Gastrocnemius medialis (tissue), 4 donors: ENCODE data around the gene VSIG4. TPM values are rescaled to one million over a fixed set of nuclear protein-coding genes. Genes with fewer than 3 reads are reported as not detected.
A peak's percentile ranks its signal among the peaks of the same experiment; 100 is the strongest.

Experiments
- ATAC-seq, 2 donors: fragments of 150-250 bp; one replicate each; pipeline ENCODE4 v1.9.1; 2016
- DNase-seq, 2 donors: peaks; one replicate each; pipeline ENCODE4 v3.0.0-alpha.2; 2019
- H3K27ac ChIP-seq, 4 donors: fragments of 200-600 bp; sonication (generic); 1 replicate in 1 of 4; 2 replicates in 3 of 4; pipeline ENCODE4 v1.5.1; 2016 to 2018; ENCODE audit warnings: mild to moderate bottlenecking in 2 of 4, moderate library complexity in 1 of 4
- H3K27me3 ChIP-seq, 3 donors: fragments of 200-600 bp; sonication (generic) in 2 of 3; 1 replicate in 1 of 3; 2 replicates in 2 of 3; pipeline versions ENCODE4 v1.5.1 to v1.6.0; 2016 to 2019; ENCODE audit warnings: mild to moderate bottlenecking in 1 of 3, moderate library complexity in 1 of 3
- H3K36me3 ChIP-seq, 2 donors: fragments of 200-600 bp; sonication (generic) in 1 of 2; one replicate each; pipeline ENCODE4 v1.5.1; 2017 to 2018
- H3K4me1 ChIP-seq, 2 donors: fragments of 200-600 bp; sonication (generic) in 1 of 2; one replicate each; pipeline ENCODE4 v1.5.1; 2016 to 2017; ENCODE audit warnings: mild to moderate bottlenecking in 2 of 2
- H3K4me3 ChIP-seq, 4 donors: fragments of 200-600 bp; sonication (generic) in 3 of 4; 1 replicate in 1 of 4; 2 replicates in 3 of 4; pipeline ENCODE4 v1.5.1; 2016 to 2019; ENCODE audit warnings: mild to moderate bottlenecking in 2 of 4
- H3K9me3 ChIP-seq, 3 donors: fragments of 200-600 bp; sonication (generic) in 2 of 3; 1 replicate in 1 of 3; 2 replicates in 2 of 3; pipeline ENCODE4 v1.5.1; 2016 to 2019
- POLR2A ChIP-seq, 2 donors: fragments of 450-650 bp; IDR thresholded peaks; one replicate each; pipeline ENCODE4 v1.6.1; 2017; ENCODE audit warnings: antibody characterized with exemption in 2 of 2, mild to moderate bottlenecking in 2 of 2, moderate library complexity in 2 of 2
- in situ Hi-C, 4 donors: fragments of 200-750 bp; cut with MboI; loops; one replicate each; pipeline versions ENCODE4 v1.15.0 to v1.8.0; 2017; ENCODE audit warnings: low sequenced_read_pairs in 4 of 4
- intact Hi-C: fragments of 100-400 bp; cut with DNase I; formaldehyde crosslinking; loops from one replicate; pipeline ENCODE4 v1.15.1; 2023; ENCODE audit warnings: low total_unique reads
- total RNA-seq, 4 donors: library from RNA; depleted of rRNA; stranded (reverse); fragments of >200 nt; gene quantifications; one replicate each; pipeline versions ENCODE4 v1.1.0 to v1.2.3, GENCODE V29; 2016
- TF ChIP-seq, protein P1 (sequence below), 5 experiments: fragments of 450-650 bp in 3 of 5; fragments of 200-600 bp in 2 of 5; sonication (generic) in 2 of 5; IDR thresholded peaks in 4 of 5; conservative IDR thresholded peaks in 1 of 5; 1 replicate in 4 of 5; 2 replicates in 1 of 5; pipeline ENCODE4 v1.5.1; 2016 to 2019; ENCODE audit warnings: antibody characterized with exemption in 5 of 5, mild to moderate bottlenecking in 3 of 5, moderate library complexity in 3 of 5

VSIG4 gene
- total RNA-seq, 4 donors from 2014 or later, result 17.8 to 39.1 (median 28.4) TPM

DNA sequence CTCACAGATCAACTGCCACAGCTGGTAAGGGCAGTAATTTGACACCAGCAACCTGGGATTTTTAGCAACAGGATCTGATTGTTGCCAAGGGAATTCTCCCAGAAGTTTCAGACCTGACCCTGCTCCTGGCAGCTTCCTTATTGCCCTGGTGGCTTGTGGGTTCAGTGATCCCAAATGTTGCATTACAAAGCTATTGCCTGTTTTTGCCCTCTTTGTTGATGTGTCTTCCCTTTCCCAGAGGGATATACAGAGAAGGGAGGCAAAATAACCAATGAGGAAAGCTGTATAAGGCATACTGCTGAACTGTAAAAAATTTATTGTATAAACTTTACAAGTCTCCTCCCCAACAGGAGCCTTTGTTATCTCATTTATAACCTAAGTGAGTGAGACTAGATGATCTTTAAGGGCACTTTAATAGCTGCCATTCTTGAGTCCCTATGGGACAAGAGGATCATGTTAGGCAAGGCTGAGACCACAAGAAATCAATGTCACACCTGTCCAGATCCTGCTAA is 22.2 kb downstream of the VSIG4 start:
- Histone ChIP-seq H3K27ac (no peak overlapping the region), H3K9me3 (no peaks in the 10 kb centered on the region), H3K36me3 (no peaks in the 10 kb centered on the region), H3K27me3 (no peaks in the 10 kb centered on the region), H3K4me1 (no peaks in the 10 kb centered on the region), H3K4me3 (peak overlapping the region in 1 of 4 donors; percentile 23)
- TF ChIP-seq, protein P1, sequence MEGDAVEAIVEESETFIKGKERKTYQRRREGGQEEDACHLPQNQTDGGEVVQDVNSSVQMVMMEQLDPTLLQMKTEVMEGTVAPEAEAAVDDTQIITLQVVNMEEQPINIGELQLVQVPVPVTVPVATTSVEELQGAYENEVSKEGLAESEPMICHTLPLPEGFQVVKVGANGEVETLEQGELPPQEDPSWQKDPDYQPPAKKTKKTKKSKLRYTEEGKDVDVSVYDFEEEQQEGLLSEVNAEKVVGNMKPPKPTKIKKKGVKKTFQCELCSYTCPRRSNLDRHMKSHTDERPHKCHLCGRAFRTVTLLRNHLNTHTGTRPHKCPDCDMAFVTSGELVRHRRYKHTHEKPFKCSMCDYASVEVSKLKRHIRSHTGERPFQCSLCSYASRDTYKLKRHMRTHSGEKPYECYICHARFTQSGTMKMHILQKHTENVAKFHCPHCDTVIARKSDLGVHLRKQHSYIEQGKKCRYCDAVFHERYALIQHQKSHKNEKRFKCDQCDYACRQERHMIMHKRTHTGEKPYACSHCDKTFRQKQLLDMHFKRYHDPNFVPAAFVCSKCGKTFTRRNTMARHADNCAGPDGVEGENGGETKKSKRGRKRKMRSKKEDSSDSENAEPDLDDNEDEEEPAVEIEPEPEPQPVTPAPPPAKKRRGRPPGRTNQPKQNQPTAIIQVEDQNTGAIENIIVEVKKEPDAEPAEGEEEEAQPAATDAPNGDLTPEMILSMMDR (IDR thresholded peaks at IDR 0.05 in 4 of 5, conservative IDR thresholded peaks at IDR 0.05 in 1 of 5), result no peak
- TF ChIP-seq POLR2A (IDR thresholded peaks at IDR 0.05), result no peak
- in situ Hi-C loops (no loop called here), intact Hi-C loops (no loop called here)
- DNase-seq, result no peak
- ATAC-seq, result no peak

DNA sequence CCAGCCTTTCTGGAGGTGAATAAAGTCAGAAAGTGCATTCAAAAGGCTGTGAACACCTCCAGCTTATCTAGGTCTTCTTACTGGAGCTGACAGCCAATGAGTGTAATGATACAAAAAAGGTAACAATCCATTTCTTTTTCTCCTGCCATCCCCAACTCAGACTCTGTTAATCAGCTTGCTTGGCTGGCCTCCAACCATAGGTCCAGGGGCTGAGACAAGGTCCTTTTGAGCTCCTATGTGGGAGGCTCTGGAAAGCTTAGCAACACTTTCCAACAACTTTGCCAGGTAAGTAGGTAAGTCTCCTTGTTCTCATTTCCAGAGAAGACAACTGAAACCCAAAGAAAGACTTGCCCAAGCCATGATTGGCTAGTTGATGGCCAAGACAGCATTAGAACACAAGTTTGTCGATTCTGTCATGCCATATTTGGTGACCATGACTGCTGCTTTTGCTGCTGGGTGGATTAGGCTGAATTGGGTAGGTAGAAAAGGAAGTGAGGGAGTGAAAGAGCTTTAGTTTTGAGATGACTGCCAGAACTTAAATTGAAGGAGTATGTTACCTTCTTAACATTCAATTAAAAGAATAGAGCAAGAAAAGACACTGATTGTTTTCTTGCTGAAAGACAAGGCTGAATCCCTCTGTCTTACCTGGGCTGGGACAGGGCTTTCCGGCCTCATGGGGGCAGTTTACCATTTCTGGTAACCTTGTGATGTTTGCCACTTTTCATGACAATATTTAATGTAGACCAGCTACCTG is 22.8 kb downstream of the VSIG4 start:
- peak overlapping the region in 1 of 4 donors; percentile 23 for H3K4me3 ChIP-seq
- no peaks in the 10 kb centered on the region for H3K4me1 ChIP-seq
- intact Hi-C loops (no loop called here), in situ Hi-C loops (no loop called here)
- no peak for ATAC-seq
- TF ChIP-seq POLR2A (IDR thresholded peaks at IDR 0.05), result no peak
- TF ChIP-seq, protein P1 (IDR thresholded peaks at IDR 0.05 in 4 of 5, conservative IDR thresholded peaks at IDR 0.05 in 1 of 5), result no peak
- H3K9me3 ChIP-seq, result no peaks in the 10 kb centered on the region
- H3K27me3 ChIP-seq, result no peaks in the 10 kb centered on the region
- no peak for DNase-seq
- no peak overlapping the region for H3K27ac ChIP-seq
- H3K36me3 ChIP-seq, result no peaks in the 10 kb centered on the region

DNA sequence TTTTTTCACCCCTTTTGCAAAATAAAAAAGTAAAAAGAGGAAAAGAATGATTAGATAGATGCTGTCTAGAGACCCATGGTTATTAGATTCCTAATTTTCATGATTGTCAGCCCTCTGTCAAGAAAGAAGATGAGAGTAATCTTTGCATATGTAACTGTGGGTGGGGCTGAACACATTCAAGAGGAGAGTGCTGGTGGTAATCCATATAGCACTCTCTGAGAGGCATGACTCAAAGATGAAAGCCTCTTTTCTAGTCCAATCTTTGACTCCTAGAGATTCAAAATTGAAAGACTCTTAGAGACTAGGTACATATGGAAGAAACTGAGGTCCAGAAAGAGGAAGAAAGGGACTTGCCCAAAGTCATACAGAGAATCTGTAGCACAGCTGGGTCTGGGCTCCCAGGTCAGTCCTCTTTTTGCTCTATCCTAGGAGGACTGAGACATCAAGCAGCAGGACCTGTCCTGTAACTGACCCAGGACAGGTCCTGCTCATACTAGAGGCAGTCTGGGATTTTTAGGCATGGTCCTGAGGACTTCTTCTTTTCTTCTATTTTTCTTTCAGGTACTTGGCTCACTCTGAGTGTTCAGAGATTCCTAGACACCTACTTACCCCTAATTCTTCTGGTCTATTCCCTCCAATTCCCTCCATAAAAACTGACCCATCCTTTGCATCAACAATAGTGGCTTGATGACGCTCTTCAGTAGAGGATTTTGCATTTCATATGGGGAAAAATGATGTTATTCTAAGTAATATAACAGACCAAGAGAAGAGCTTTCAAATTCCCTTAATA is 23.8 kb downstream of the VSIG4 start:
- Histone ChIP-seq H3K9me3 (no peaks in the 10 kb centered on the region), H3K27me3 (no peaks in the 10 kb centered on the region), H3K4me3 (peak overlapping the region in 1 of 4 donors; percentile 23), H3K27ac (no peak overlapping the region), H3K36me3 (no peaks in the 10 kb centered on the region), H3K4me1 (no peaks in the 10 kb centered on the region)
- DNase-seq, result no peak
- no peak for ATAC-seq
- TF ChIP-seq POLR2A (IDR thresholded peaks at IDR 0.05), result no peak
- TF ChIP-seq, protein P1 (IDR thresholded peaks at IDR 0.05 in 4 of 5, conservative IDR thresholded peaks at IDR 0.05 in 1 of 5), result no peak
- in situ Hi-C loops, result no loop called here
- intact Hi-C loops, result no loop called here

DNA sequence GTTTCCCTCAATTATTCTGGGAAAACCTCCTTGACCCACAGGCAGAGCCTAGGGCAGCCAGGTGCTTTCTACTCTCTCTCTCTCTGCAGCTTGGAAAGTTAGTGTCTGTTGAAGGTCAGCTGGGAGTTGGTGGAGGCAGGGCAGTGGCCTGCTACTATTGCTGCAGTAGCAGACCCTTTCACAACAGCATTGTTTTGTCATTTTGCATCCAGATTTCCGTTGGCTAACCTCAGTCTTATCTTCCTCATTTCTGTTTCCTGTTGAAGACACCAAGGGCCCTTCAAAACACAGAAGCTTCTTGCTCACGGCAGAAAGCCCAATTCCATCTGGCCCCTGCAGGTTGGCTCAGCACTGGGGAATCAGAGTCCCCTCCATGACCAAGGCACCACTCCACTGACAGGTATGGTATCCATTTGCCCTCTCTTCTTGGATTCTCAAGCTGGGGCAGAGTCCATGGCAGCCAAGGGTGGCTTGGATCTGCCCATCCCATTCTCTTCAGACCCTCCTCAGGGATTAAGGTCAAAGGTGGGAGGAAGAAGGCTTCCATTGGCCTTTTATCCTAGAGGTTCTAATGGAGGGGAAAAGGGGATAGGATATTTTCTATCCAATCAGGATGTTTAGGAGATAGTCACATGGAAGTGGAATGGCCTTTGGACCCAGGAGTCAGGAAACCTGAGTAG is 24.6 kb downstream of the VSIG4 start:
- no peaks in the 10 kb centered on the region for H3K36me3 ChIP-seq
- in situ Hi-C loops, result no loop called here
- TF ChIP-seq, protein P1 (IDR thresholded peaks at IDR 0.05 in 4 of 5, conservative IDR thresholded peaks at IDR 0.05 in 1 of 5), result no peak
- ATAC-seq (no peak), DNase-seq (no peak)
- H3K4me3 ChIP-seq, result peak overlapping the region in 1 of 4 donors; percentile 23
- no peaks in the 10 kb centered on the region for H3K4me1 ChIP-seq
- intact Hi-C loops, result no loop called here
- no peaks in the 10 kb centered on the region for H3K9me3 ChIP-seq
- H3K27ac ChIP-seq, result no peak overlapping the region
- H3K27me3 ChIP-seq, result no peaks in the 10 kb centered on the region
